KMS-11 (cell line): ENCODE measurements around the gene TRPC5OS.

Experiments used
- H2AFZ ChIP-seq: fragments of 200-600 bp; sonication (generic); 2 replicates; pipeline ENCODE4 v1.6.1; 2016; ENCODE audit warnings: antibody characterized with exemption, mixed run types, low read depth
- H3K27ac ChIP-seq: fragments of 200-600 bp; sonication (generic); 2 replicates; pipeline ENCODE4 v1.6.1; 2016; ENCODE audit warnings: mild to moderate bottlenecking, mixed run types
- H3K27me3 ChIP-seq: fragments of 200-600 bp; sonication (generic); 2 replicates; pipeline ENCODE4 v1.6.1; 2017; ENCODE audit warnings: mild to moderate bottlenecking, low read depth, mixed run types, moderate library complexity; ENCODE audit not compliant: insufficient read depth
- H3K36me3 ChIP-seq: fragments of 200-600 bp; sonication (generic); 2 replicates; pipeline ENCODE4 v1.6.1; 2017; ENCODE audit warnings: mild to moderate bottlenecking, mixed run types; ENCODE audit not compliant: insufficient read depth
- H3K4me1 ChIP-seq: fragments of 200-600 bp; sonication (generic); 2 replicates; pipeline ENCODE4 v1.6.1; 2016; ENCODE audit warnings: mild to moderate bottlenecking, low read depth, mixed run types; ENCODE audit not compliant: poor library complexity, severe bottlenecking
- H3K4me2 ChIP-seq: fragments of 200-600 bp; sonication (generic); 2 replicates; pipeline ENCODE4 v1.7.0; 2016; ENCODE audit warnings: mild to moderate bottlenecking, mixed run types
- H3K4me3 ChIP-seq: fragments of 200-600 bp; sonication (generic); IDR thresholded peaks from 2 replicates; pipeline ENCODE4 v1.6.1; 2017; ENCODE audit warnings: low read depth, low read length, mixed read lengths; ENCODE audit not compliant: insufficient read depth
- H3K79me2 ChIP-seq: fragments of 200-600 bp; sonication (generic); 2 replicates; pipeline ENCODE4 v1.6.1; 2016; ENCODE audit warnings: low read depth, mixed run types; ENCODE audit not compliant: insufficient read depth
- H3K9ac ChIP-seq: fragments of 200-600 bp; sonication (generic); 2 replicates; pipeline ENCODE4 v1.6.1; 2016; ENCODE audit warnings: mild to moderate bottlenecking, mixed run types
- H4K20me1 ChIP-seq: fragments of 200-600 bp; sonication (generic); 2 replicates; pipeline ENCODE4 v1.6.1; 2016; ENCODE audit warnings: mild to moderate bottlenecking, mixed run types; ENCODE audit not compliant: insufficient read depth
- CTCF ChIP-seq: fragments of 200-600 bp; sonication (generic); conservative IDR thresholded peaks from 2 replicates; pipeline ENCODE4 v1.6.1; 2017; ENCODE audit warnings: low read depth, mild to moderate bottlenecking, antibody characterized with exemption, low read length, moderate library complexity, mixed read lengths

Gene TRPC5OS

DNA sequence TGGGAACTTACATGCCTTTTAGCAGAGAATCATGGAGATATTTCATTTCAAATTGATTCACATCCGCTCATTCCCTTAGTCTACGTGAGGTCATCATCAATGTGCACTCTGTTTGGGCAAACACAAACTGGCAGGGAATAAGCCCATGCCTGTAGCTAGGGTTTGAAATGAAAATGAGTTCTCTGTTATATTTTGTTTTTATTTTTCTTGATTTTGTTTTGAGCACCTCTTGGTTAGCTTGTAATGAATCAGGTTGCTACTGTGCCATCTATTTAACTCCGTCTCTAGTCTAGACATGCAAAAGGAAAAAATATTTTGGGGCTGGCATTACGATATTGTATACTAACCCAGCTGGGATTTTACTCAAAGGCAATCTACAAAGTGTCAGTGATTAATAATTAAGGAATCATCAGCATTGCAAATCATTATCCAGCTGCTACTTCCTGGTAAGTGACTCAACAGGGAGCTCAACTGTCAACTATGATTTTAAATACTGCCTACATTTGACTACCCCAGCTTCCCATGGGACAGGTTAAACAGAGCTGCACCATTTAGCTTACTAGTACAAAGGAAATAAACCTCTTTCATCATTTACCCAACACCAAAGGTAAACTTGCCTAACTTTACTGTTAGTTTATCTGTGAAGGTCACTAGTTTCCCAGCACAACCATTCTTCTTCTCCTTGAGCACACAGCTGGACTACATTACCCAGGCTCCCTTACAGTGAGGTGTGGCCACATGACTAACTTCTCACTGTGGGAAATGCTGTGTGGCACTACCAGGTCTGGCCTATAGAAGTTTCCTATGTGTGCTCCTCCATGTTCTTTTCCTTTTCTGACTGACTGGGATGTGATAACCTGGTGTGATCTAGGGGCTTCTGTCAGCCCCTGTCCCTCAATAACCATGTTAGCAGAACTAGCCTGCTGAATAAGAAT is 21.2 kb upstream of the TRPC5OS start:
- H3K4me3 ChIP-seq: no peak overlapping the region
- TF ChIP-seq CTCF: no peak
- no peaks in the 10 kb centered on the region for H4K20me1 ChIP-seq
- no peak overlapping the region for H2AFZ ChIP-seq
- H3K4me2 ChIP-seq: no peak overlapping the region
- no peak overlapping the region for H3K27ac ChIP-seq
- no peaks in the 10 kb centered on the region for H3K4me1 ChIP-seq
- H3K79me2 ChIP-seq: no peaks in the 10 kb centered on the region
- no peaks in the 10 kb centered on the region for H3K36me3 ChIP-seq
- no peaks in the 10 kb centered on the region for H3K27me3 ChIP-seq
- H3K9ac ChIP-seq: no peak overlapping the region

DNA sequence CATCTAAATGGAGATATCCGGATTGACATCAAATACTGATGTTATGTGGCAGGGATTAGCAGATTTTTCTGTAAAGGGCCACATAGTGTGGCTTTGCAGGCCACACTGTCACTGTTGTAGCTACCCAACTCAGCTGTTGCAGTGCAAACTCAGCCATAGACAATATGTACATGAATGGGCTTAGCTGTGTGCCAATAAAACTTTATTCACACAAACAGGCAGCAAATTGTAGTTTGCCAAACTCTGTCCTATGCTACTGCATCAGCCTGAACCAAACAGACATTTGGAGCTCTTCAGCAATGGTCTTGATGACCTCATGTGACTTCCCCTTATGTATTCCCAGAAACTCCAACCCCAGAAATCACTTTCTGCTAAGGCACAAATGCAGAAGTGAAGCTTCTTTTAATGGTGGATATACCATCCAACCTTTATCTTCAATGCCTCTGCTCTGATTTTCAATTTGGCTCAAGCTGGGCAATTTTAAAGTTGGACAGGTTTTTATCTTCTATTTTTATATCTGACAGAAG is 18.4 kb upstream of the TRPC5OS start:
- H4K20me1 ChIP-seq: no peaks in the 10 kb centered on the region
- no peaks in the 10 kb centered on the region for H3K4me1 ChIP-seq
- H2AFZ ChIP-seq: no peak overlapping the region
- no peak overlapping the region for H3K4me2 ChIP-seq
- H3K79me2 ChIP-seq: no peaks in the 10 kb centered on the region
- no peak for TF ChIP-seq CTCF
- no peaks in the 10 kb centered on the region for H3K36me3 ChIP-seq
- no peaks in the 10 kb centered on the region for H3K27me3 ChIP-seq
- H3K27ac ChIP-seq: no peak overlapping the region
- H3K4me3 ChIP-seq: no peak overlapping the region
- no peak overlapping the region for H3K9ac ChIP-seq

DNA sequence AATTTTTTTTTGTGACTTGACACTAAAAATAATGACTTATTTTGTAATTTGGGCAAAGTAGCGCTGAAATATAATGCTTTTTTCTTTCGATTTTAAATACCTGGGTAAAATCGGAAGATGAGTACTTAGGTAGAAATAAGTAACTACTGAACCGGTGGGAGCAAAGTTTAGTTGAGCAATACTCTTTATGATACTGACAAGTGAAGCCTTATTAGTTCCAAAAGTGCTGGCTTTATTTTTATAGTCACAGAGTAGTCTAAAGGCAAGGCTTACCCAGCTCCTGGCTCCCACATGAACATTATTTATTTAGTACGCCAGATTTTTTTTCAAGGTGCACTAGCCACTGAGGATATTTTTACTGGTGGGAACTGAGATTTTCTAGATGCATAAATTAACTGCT is 14.4 kb upstream of the TRPC5OS start:
- no peaks in the 10 kb centered on the region for H3K27me3 ChIP-seq
- no peak for TF ChIP-seq CTCF

DNA sequence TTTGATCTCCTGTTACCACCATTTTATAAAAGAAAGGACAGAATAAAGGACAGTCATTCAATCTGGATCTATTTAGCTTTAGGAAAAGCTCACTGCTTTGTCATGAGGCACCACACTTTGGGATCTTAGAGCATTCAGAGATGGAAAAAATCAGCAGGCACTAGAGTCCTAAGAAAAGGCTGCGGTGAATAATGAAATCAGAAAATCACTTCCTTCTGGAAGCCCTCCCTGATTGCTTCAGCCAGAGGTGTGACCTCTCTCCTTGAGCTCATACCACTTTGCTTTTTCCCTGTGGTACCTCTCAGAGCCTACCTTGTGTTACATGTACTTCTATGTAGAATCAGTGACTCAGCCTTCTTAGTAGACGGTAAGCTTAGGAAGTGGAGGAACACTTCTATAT is 8.7 kb upstream of the TRPC5OS start:
- Histone ChIP-seq H4K20me1 (no peaks in the 10 kb centered on the region), H3K4me1 (peaks cover 14% of the 10 kb centered on the region), H3K27me3 (no peaks in the 10 kb centered on the region), H3K4me3 (no peak overlapping the region), H3K4me2 (no peak overlapping the region), H2AFZ (no peak overlapping the region), H3K9ac (no peak overlapping the region), H3K79me2 (no peaks in the 10 kb centered on the region), H3K36me3 (no peaks in the 10 kb centered on the region), H3K27ac (no peak overlapping the region)
- TF ChIP-seq CTCF: no peak

More for the DNA sequence above, 14.4 kb upstream of the TRPC5OS start:
- no peak overlapping the region for H3K9ac ChIP-seq
- H3K4me2 ChIP-seq: no peak overlapping the region
- no peaks in the 10 kb centered on the region for H4K20me1 ChIP-seq
- H3K27ac ChIP-seq: no peak overlapping the region
- no peaks in the 10 kb centered on the region for H3K36me3 ChIP-seq
- H3K79me2 ChIP-seq: no peaks in the 10 kb centered on the region
- H3K4me3 ChIP-seq: no peak overlapping the region
- no peaks in the 10 kb centered on the region for H3K4me1 ChIP-seq
- H2AFZ ChIP-seq: no peak overlapping the region
